GM12878 (cell line): ENCODE results near the gene FBXL17.

ENCODE experiments used
- BRCA1 ChIP-seq: IDR thresholded peaks from 2 replicates; pipeline ENCODE4 v1.6.1; 2011; ENCODE audit warnings: low read depth, low read length, improper control_type of control experiment
- CREM ChIP-seq: IDR thresholded peaks from 2 replicates; pipeline ENCODE4 v1.6.1; 2014; ENCODE audit warnings: antibody characterized with exemption, low read depth
- EP300 ChIP-seq, 2 experiments: fragments of 150-350 bp in 1 of 2; IDR thresholded peaks; 2 replicates each; pipeline ENCODE4 v1.6.1; 2011 to 2012; ENCODE audit warnings: low read depth in 2 of 2, low read length in 2 of 2, borderline replicate concordance in 1 of 2, improper control_type of control experiment in 1 of 2, inconsistent platforms in 1 of 2; ENCODE audit not compliant: control insufficient read depth in 1 of 2
- SMARCA5 ChIP-seq: fragments of 450-650 bp; IDR thresholded peaks from 2 replicates; pipeline ENCODE4 v1.6.1; 2017; ENCODE audit warnings: mild to moderate bottlenecking
- ZNF384 ChIP-seq: IDR thresholded peaks from 2 replicates; pipeline ENCODE4 v1.6.1; 2012; ENCODE audit warnings: low read depth, mild to moderate bottlenecking, low read length, improper control_type of control experiment, borderline replicate concordance
- ZZZ3 ChIP-seq: IDR thresholded peaks from 2 replicates; pipeline ENCODE4 v1.6.1; 2011; ENCODE audit warnings: low read depth; ENCODE audit not compliant: control insufficient read depth, insufficient read length
- TF ChIP-seq, protein P1 (sequence below), 3 experiments: IDR thresholded peaks in 2 of 3; conservative IDR thresholded peaks in 1 of 3; 2 replicates each; pipeline ENCODE4 v1.5.1; 2011; ENCODE audit warnings: low read depth in 3 of 3, low read length in 3 of 3, mild to moderate bottlenecking in 3 of 3, control low read depth in 2 of 3, moderate library complexity in 2 of 3, inconsistent platforms in 1 of 3, mixed read lengths in 1 of 3; ENCODE audit not compliant: control insufficient read depth in 2 of 3, insufficient read depth in 1 of 3; ENCODE audit errors: extremely low read depth in 1 of 3

DNA sequence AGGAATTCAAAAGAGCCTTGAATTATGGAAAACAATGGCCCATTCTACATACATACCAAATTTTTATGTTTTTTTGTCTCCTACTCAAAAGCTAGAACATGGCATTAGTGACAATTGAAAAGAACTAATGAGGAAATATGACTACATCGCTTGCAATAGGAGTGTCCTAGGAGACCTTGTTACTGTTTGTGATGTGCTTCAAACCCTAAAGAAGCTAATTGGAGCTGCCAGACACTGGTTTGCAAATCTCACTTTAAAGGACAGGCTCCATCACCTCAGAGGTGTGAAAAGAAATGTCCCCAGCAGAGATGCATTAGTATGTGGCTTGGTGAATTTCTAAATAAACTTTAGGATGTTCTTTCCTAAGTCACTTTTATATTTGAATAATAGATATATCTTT lies 356.9 kb downstream of the FBXL17 start:
- TF ChIP-seq BRCA1 (no peak), CREM (no peak), EP300 (IDR thresholded peaks at IDR 0.05; ENCODE audit: borderline replicate concordance in 1 of 2, control insufficient read depth in 1 of 2, low read depth in 2 of 2, low read length in 2 of 2) (no peak), SMARCA5 (no peak), ZNF384 (no peak), ZZZ3 (no peak)
- TF ChIP-seq, protein P1, sequence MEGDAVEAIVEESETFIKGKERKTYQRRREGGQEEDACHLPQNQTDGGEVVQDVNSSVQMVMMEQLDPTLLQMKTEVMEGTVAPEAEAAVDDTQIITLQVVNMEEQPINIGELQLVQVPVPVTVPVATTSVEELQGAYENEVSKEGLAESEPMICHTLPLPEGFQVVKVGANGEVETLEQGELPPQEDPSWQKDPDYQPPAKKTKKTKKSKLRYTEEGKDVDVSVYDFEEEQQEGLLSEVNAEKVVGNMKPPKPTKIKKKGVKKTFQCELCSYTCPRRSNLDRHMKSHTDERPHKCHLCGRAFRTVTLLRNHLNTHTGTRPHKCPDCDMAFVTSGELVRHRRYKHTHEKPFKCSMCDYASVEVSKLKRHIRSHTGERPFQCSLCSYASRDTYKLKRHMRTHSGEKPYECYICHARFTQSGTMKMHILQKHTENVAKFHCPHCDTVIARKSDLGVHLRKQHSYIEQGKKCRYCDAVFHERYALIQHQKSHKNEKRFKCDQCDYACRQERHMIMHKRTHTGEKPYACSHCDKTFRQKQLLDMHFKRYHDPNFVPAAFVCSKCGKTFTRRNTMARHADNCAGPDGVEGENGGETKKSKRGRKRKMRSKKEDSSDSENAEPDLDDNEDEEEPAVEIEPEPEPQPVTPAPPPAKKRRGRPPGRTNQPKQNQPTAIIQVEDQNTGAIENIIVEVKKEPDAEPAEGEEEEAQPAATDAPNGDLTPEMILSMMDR (IDR thresholded peaks at IDR 0.05 in 2 of 3, conservative IDR thresholded peaks at IDR 0.05 in 1 of 3; ENCODE audit: control insufficient read depth in 2 of 3, extremely low read depth in 1 of 3, insufficient read depth in 1 of 3, low read depth in 3 of 3, low read length in 3 of 3), result no peak
